ENCODE measurements around the gene SMAD3. TPM values are rescaled to one million over a fixed set of nuclear protein-coding genes. Genes with fewer than 3 reads are reported as not detected.
"Not testable (repeated sequence)": the region's sequence is repeated elsewhere in the genome, so short reads cannot be mapped to it uniquely, and the experiment has no call there.

SMAD3 gene
- total RNA-seq, 4 donors from 2014 or later: 21.2 to 32.3 (median 24.2) TPM

GRCh38 chr15:67019884-67020520 lies 45.4 kb upstream of the SMAD3 start:
- Histone ChIP-seq H3K27ac (replicated peaks in 1 of 4) (no peak overlapping the region), H3K36me3 (no peaks in the 10 kb centered on the region), H3K4me1 (peaks cover 16 to 21% (median 20%) of the 10 kb centered on the region in 4 donors), H3K9me3 (no peaks in the 10 kb centered on the region), H3K4me3 (no peak overlapping the region), H3K27me3 (no peaks in the 10 kb centered on the region)
- intact Hi-C loops (cut with DNase I): no loop called here
- DNase-seq (ENCODE audit: extremely low spot score): no peak
- TF ChIP-seq EP300 (IDR thresholded peaks at IDR 0.05): no peak
- no peak for TF ChIP-seq POLR2AphosphoS5 (IDR thresholded peaks at IDR 0.05)
- no peak for TF ChIP-seq POLR2A (IDR thresholded peaks at IDR 0.05; ENCODE audit: low read depth)
- no peak for TF ChIP-seq CTCF (IDR thresholded peaks at IDR 0.05)
- 84% methylated on average over 5 of the region's 5 CpGs for WGBS

- H3K4me3 ChIP-seq; H3K36me3 ChIP-seq; H3K27me3 ChIP-seq; intact Hi-C loops (cut with DNase I); DNase-seq (ENCODE audit: extremely low spot score); H3K9me3 ChIP-seq; H3K27ac ChIP-seq (replicated peaks in 1 of 4): not testable (repeated sequence)
- H3K4me1 ChIP-seq: peaks cover 22 to 28% (median 26%) of the 10 kb centered on the region in 4 donors
- WGBS: 89% methylated on average over 2 of the region's 2 CpGs
Measured at GRCh38 chr15:67020668-67021067, 44.7 kb upstream of the SMAD3 start.

- Histone ChIP-seq H3K4me3 (no peak overlapping the region), H3K27ac (replicated peaks in 1 of 4) (no peak overlapping the region), H3K27me3 (no peaks in the 10 kb centered on the region), H3K9me3 (no peaks in the 10 kb centered on the region), H3K4me1 (peaks cover 30 to 35% (median 34%) of the 10 kb centered on the region in 4 donors), H3K36me3 (no peaks in the 10 kb centered on the region)
- intact Hi-C loops (cut with DNase I): no loop called here
- no peak for DNase-seq (ENCODE audit: extremely low spot score)
- no peak for TF ChIP-seq POLR2A (IDR thresholded peaks at IDR 0.05; ENCODE audit: low read depth)
- no peak for TF ChIP-seq POLR2AphosphoS5 (IDR thresholded peaks at IDR 0.05)
- no peak for TF ChIP-seq EP300 (IDR thresholded peaks at IDR 0.05)
- TF ChIP-seq CTCF (IDR thresholded peaks at IDR 0.05): no peak
Measured at GRCh38 chr15:67021455-67021854, 43.9 kb upstream of the SMAD3 start.

- no peak for TF ChIP-seq CTCF (IDR thresholded peaks at IDR 0.05)
- TF ChIP-seq EP300 (IDR thresholded peaks at IDR 0.05): no peak
- no peak for TF ChIP-seq POLR2A (IDR thresholded peaks at IDR 0.05; ENCODE audit: low read depth)
- TF ChIP-seq POLR2AphosphoS5 (IDR thresholded peaks at IDR 0.05): no peak
- Histone ChIP-seq H3K9me3 (no peaks in the 10 kb centered on the region), H3K4me1 (peaks cover 36 to 43% (median 40%) of the 10 kb centered on the region in 4 donors), H3K36me3 (no peaks in the 10 kb centered on the region), H3K27ac (replicated peaks in 1 of 4) (no peak overlapping the region), H3K4me3 (no peak overlapping the region), H3K27me3 (no peaks in the 10 kb centered on the region)
- intact Hi-C loops (cut with DNase I): no loop called here
- DNase-seq (ENCODE audit: extremely low spot score): no peak
Measured at GRCh38 chr15:67022587-67023105, 42.8 kb upstream of the SMAD3 start.

GRCh38 chr15:67023517-67024313 lies 41.7 kb upstream of the SMAD3 start:
- H3K27me3 ChIP-seq: no peaks in the 10 kb centered on the region
- no peak overlapping the region for H3K4me3 ChIP-seq
- no peaks in the 10 kb centered on the region for H3K36me3 ChIP-seq
- 96% methylated on average over 6 of the region's 7 CpGs for WGBS
- intact Hi-C loops (cut with DNase I): no loop called here
- TF ChIP-seq POLR2AphosphoS5 (IDR thresholded peaks at IDR 0.05) (no peak), CTCF (IDR thresholded peaks at IDR 0.05) (no peak), EP300 (IDR thresholded peaks at IDR 0.05) (no peak), POLR2A (IDR thresholded peaks at IDR 0.05; ENCODE audit: low read depth) (no peak)
- peaks cover 35 to 43% (median 38%) of the 10 kb centered on the region in 4 donors for H3K4me1 ChIP-seq
- H3K27ac ChIP-seq (replicated peaks in 1 of 4): peak overlapping the region; percentile 62 to 74 (median 68)
- no peaks in the 10 kb centered on the region for H3K9me3 ChIP-seq
- no peak for DNase-seq (ENCODE audit: extremely low spot score)

Data from esophagus muscularis mucosa (tissue), 4 donors.